ENCODE measurements around the gene NECAB3. TPM values are rescaled to one million over a fixed set of nuclear protein-coding genes. Genes with fewer than 3 reads are reported as not detected.

Gene NECAB3
- total and polyA plus RNA-seq, 8 donors: 22.3 to 72.9 (median 33.2) TPM

DNA sequence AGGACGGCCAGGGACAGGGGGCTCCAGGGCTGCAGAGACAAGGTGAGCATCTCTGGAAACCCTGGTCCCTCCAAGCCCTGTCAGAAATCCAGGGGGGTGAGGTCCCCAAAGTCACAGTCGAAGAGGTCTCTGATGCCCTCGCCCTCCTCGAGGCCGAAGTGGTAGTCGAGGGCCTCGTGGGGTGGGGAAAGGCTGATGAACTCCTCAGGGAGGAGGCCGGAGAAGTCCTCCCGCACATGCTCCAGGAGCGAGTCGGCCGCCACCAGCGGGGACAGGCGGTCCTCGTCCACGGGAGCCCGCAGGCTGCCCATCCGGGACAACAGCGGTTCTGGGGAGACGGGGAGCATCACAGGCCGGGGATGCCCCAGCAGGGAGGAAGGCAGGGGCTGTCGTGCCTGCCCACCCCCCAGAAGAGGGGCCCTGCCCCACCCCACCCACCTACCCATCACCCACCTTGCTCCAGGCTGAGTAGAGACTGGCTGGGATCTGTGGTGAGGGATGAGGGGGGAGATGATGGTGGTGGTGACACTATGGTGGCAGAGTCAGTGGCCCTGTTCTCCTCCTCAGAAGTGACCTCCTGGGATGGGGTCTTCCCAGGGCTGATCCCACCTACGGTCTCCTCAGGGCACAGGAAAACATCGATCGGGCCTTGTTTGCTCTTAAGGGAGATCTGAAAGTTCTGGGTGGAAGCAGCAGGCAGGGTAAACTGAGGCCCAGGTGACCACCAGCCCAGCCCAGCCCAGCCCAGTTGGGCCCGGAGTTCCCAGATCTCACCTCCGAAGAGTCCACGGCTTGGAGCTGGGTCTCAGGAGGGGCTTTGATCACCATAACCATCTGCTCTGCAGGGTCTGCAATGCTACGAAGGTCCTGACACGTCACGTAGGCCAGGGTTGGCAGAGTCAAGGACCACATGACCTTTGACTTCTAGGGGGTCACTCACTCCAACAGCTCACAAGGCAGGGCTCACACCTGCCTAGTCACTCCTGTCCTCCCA is 2.7 kb upstream of the NECAB3 start:
- no peak overlapping the region for H3K27ac ChIP-seq
- TF ChIP-seq, protein P1, sequence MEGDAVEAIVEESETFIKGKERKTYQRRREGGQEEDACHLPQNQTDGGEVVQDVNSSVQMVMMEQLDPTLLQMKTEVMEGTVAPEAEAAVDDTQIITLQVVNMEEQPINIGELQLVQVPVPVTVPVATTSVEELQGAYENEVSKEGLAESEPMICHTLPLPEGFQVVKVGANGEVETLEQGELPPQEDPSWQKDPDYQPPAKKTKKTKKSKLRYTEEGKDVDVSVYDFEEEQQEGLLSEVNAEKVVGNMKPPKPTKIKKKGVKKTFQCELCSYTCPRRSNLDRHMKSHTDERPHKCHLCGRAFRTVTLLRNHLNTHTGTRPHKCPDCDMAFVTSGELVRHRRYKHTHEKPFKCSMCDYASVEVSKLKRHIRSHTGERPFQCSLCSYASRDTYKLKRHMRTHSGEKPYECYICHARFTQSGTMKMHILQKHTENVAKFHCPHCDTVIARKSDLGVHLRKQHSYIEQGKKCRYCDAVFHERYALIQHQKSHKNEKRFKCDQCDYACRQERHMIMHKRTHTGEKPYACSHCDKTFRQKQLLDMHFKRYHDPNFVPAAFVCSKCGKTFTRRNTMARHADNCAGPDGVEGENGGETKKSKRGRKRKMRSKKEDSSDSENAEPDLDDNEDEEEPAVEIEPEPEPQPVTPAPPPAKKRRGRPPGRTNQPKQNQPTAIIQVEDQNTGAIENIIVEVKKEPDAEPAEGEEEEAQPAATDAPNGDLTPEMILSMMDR (IDR thresholded peaks at IDR 0.05): no peak
- no peaks in the 10 kb centered on the region for H3K9me3 ChIP-seq
- H3K4me3 ChIP-seq: no peak overlapping the region
- intact Hi-C loops (cut with DNase I): no loop called here
- no peaks in the 10 kb centered on the region for H3K36me3 ChIP-seq
- no peak for DNase-seq
- ATAC-seq: no peak
- no peaks in the 10 kb centered on the region for H3K27me3 ChIP-seq
- H3K4me1 ChIP-seq: peaks cover 8 to 37% of the 10 kb centered on the region in 2 donors

DNA sequence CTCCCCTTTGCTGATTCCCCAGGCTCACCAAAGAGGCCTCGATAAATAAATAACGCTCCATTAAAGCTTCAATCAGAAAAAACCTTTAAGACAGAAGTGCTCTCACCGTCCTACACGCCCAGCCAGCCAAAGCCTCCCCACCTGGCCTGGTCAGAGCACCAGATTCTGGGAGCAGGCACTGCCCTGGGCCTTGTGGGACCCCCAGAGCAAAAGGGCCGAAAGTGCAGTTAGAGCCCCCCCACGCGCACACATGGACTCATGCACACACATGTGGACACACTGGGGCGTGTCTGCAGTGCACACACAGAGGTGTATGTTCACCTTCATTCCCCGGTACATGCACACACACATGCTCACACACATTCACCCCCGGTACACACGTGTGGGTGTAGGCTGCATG is 1.9 kb upstream of the NECAB3 start:
- Histone ChIP-seq H3K9me3 (no peaks in the 10 kb centered on the region), H3K4me3 (no peak overlapping the region), H3K4me1 (peaks cover 8 to 40% of the 10 kb centered on the region in 2 donors), H3K27ac (peak overlapping the region in 1 of 2 donors; percentile 88), H3K36me3 (no peaks in the 10 kb centered on the region), H3K27me3 (no peaks in the 10 kb centered on the region)
- ATAC-seq (no peak), DNase-seq (no peak)
- intact Hi-C loops (cut with DNase I): no loop called here
- TF ChIP-seq, protein P1 (IDR thresholded peaks at IDR 0.05): no peak

DNA sequence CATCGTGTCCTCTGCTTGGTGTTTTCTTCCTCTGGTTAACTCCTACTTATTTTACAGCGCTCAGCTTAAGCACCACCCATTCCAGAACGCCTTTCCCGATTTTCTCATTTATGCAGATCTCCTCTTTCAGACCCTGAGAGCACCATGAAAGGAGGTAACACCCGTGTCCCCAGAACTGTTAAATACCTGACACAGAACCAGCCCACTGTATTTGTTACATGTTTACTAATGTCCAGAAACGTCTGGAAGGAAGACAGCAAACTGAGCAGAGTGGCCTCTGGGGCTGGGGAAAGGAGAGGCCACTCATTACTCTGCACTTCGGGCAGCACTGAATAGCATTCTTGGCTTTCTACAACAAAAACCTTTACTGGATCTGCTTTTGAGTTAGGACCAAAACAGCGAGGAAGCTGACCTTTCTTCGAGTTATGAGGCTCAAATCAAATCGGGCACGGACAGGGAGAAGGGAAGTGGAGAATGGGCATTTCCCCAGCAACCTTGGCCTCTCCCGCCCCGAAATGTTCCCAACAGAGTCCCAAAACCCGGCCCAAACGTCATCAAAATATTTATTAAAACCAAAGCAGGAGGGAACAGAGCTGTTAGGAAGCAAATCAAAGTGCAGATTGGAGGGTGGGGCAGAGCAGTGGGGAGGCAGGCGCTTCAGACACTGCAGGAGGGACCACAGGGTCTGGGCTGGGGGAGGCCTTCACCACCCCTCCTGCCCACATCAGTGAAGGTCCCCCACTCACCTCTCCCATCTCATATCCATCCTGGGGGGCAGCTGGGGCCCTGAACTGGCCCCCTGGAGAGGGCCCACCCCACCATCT is 1.1 kb upstream of the NECAB3 start:
- Histone ChIP-seq H3K27me3 (no peaks in the 10 kb centered on the region), H3K36me3 (peaks cover 0 to 7% of the 10 kb centered on the region in 2 donors), H3K4me1 (peaks cover 8 to 40% of the 10 kb centered on the region in 2 donors), H3K9me3 (no peaks in the 10 kb centered on the region), H3K27ac (peak overlapping the region; percentile 72 to 88), H3K4me3 (peak overlapping the region in 1 of 2 donors; percentile 62)
- TF ChIP-seq, protein P1 (IDR thresholded peaks at IDR 0.05): no peak
- ATAC-seq (peak; percentile 9), DNase-seq (peak in 1 of 4 donors; percentile 31)
- intact Hi-C loops (cut with DNase I): no loop called here

DNA sequence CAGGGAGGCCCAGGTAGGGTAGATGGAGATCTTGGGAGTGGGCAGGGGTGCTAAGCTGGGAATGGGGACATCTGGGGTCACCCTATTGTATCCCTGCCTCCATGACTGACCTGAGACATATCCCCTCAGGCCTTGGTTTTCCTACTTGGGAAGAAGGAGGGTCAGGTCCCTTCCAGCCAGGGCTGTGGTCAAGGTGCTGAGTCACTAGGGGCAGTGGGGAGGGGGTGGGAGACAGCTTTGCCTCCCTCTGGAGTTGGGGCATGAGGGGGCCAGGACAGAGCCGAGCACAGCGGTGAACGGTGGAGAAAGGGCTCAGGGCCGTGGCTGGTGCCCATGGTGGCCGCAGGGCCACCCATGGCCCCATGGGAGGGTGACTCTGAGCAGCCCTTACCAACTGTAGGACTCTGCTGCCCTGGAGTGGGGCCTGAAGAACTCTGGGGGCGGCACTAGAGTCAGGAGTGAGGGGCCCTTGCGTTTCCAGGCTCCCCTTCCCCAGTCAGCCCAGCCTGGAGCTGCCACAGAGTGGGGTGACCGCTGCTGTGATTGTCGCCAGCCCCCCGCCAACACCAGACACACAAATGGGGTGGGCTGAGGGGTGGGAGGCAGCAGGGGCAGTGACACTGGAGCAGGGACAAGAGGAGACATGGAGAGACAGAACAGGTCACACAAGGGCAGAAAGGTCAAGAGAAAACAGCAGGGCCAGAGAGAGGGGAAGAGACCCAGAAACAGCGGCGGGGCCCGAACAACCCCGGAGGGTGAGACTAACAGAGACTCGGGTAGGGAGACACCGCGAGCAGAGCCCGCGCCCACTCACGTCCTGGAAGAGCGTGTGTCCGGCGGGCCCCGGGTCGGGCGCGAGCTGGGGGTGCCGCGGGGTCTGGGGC is 576 bp downstream of the NECAB3 start:
- intact Hi-C loops (cut with DNase I): no loop called here
- Histone ChIP-seq H3K4me1 (peaks cover 8 to 40% of the 10 kb centered on the region in 2 donors), H3K27ac (peak overlapping the region; percentile 72 to 88), H3K4me3 (peak overlapping the region; percentile 57 to 62), H3K36me3 (peaks cover 0 to 11% of the 10 kb centered on the region in 2 donors), H3K9me3 (no peaks in the 10 kb centered on the region), H3K27me3 (no peaks in the 10 kb centered on the region)
- TF ChIP-seq, protein P1 (IDR thresholded peaks at IDR 0.05): no peak
- peak; percentile 3 for ATAC-seq
- DNase-seq: peak in 1 of 4 donors; percentile 63
